Measurements from ENCODE around the gene ITPA.

DNA sequence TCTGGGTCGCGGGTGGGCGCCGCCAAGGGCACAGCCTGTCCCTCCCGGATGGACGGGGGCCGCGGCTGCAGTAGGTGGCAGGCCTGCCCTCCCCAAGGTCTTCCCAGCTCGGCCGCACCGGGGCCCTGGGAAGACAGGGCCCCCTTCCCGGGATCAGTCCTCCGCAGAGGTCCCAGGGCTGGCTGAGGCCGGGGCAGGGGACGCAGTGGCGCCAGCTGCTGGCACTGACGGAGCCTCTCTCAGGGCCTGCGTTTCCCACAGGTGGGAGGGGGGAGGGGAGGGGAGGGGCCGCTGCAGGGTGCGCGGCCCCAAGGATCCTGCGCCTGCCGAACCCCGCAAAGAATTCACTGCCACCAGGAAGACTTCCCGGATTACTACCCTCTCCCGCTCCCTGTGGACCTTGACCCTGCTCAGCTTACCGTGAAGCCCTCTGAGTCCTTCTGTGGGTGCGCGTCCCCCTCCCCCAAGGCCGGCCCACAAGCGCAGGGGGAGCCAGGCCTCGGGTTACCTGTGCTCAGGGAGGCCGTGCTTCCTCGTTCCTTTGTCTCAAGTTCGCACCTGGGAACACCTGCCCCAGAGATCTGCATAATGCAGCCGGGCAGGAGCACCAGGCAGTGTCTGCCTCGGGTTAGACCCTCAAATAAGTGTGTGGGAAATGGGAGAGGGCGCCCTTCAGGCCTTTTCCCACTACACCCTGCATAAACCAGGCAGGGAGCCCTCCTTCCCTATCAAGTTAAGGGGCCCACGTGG, 41.0 kb upstream of the ITPA start:
- TF ChIP-seq CTCF (conservative IDR thresholded peaks at IDR 0.05; ENCODE audit: low read depth, low read length) (no peak), MAZ (IDR thresholded peaks at IDR 0.05; ENCODE audit: borderline replicate concordance, low read depth, low read length) (no peak), CEBPB (IDR thresholded peaks at IDR 0.05; ENCODE audit: low read depth, low read length) (no peak), POLR2A (IDR thresholded peaks at IDR 0.05; ENCODE audit: low read depth, low read length) (no peak), BHLHE40 (IDR thresholded peaks at IDR 0.05; ENCODE audit: low read depth, low read length) (no peak)
- TF ChIP-seq, protein P1, sequence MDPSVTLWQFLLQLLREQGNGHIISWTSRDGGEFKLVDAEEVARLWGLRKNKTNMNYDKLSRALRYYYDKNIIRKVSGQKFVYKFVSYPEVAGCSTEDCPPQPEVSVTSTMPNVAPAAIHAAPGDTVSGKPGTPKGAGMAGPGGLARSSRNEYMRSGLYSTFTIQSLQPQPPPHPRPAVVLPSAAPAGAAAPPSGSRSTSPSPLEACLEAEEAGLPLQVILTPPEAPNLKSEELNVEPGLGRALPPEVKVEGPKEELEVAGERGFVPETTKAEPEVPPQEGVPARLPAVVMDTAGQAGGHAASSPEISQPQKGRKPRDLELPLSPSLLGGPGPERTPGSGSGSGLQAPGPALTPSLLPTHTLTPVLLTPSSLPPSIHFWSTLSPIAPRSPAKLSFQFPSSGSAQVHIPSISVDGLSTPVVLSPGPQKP (IDR thresholded peaks at IDR 0.05; ENCODE audit: borderline replicate concordance, low read depth, low read length): no peak

Data from IMR-90 (cell line).